ENCODE results near the gene EXTL1. TPM values are rescaled to one million over a fixed set of nuclear protein-coding genes. Genes with fewer than 3 reads are reported as not detected.

The EXTL1 gene
- total and polyA plus RNA-seq, 8 donors: 0.18 to 26.3 (median 0.31) TPM; not detected in 4

DNA sequence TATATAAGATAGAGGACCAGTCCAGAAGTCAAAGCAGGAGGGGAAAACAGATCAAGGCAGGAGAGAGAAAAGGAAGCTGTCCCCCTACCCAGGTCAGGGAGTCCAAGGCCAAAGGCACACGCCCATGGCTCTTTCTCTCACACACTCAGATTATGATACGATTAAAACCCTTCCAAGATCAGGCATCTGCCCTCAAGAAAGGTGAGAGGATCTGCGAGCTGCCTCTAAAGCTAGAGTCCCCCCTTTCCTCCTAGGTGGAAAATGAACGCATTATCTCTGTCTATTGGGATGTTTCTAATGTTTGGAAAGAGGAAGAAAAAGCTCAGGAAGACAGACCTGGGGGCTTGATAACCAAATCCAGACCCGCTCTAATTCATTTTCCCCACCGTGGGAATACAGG lies 31.3 kb upstream of the EXTL1 start:
- peaks cover 6 to 54% (median 51%) of the 10 kb centered on the region in 4 donors for H3K36me3 ChIP-seq
- WGBS, 5 donors: 71 to 80% (median 74%) methylated on average over 6 of the region's 6 CpGs
- H3K27me3 ChIP-seq: no peaks in the 10 kb centered on the region
- no peak for DNase-seq
- peak overlapping the region in 2 of 4 donors; percentile 14 to 19 for H3K4me3 ChIP-seq
- TF ChIP-seq POLR2AphosphoS5 (IDR thresholded peaks at IDR 0.05) (no peak), POLR2A (IDR thresholded peaks at IDR 0.05) (no peak), CTCF (IDR thresholded peaks at IDR 0.05) (no peak), EP300 (IDR thresholded peaks at IDR 0.05) (no peak)
- peak overlapping the region in 2 of 5 donors; percentile 8 to 11 for H3K27ac ChIP-seq
- peaks cover 0 to 20% (median 11%) of the 10 kb centered on the region in 4 donors for H3K4me1 ChIP-seq
- no peaks in the 10 kb centered on the region for H3K9me3 ChIP-seq
- intact Hi-C loops (cut with DNase I; ENCODE audit: low total_unique reads): no loop called here

DNA sequence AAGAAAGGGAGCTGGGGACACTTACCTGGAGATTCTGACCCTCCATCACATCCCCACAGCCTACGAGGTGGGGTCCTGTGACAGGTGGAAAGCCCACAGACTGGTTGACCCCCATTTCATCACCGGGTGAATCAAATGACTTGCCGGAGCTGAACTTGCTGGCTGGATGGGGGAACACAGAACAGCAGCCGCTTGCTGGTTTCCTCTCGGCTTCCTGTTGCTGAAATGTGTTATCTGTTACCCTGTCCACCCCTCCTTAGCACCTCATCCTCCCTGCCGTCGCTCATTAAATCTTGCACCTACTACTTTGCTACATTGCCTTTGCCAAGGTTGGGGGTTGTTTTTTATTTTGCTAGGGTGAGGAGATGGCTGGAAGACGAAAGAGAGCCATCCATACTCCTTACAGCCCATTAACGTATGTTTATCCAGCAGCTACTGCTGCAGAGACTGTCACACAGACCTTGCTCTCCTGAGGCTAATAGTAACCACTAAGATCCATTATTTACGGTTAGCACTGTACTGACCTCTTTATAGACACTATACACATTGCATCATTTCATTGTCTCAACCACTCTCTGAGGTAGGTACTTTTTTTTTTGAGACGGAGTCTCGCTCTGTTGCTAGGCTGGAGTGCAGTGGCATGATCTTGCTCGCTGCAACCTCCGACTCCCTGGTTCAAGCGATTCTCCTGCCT lies 30.7 kb upstream of the EXTL1 start:
- peak in 1 of 2 donors; percentile 30 for DNase-seq
- TF ChIP-seq POLR2AphosphoS5 (IDR thresholded peaks at IDR 0.05) (no peak), CTCF (IDR thresholded peaks at IDR 0.05) (no peak), EP300 (IDR thresholded peaks at IDR 0.05) (no peak)
- intact Hi-C loops (cut with DNase I; ENCODE audit: low total_unique reads): no loop called here
- peaks cover 0 to 22% (median 11%) of the 10 kb centered on the region in 4 donors for H3K4me1 ChIP-seq
- 63 to 80% (median 75%) methylated on average over 15 of the region's 15 CpGs for WGBS, 5 donors
- peak overlapping the region in 2 of 4 donors; percentile 14 to 19 for H3K4me3 ChIP-seq
- peak overlapping the region in 2 of 5 donors; percentile 8 to 11 for H3K27ac ChIP-seq
- H3K9me3 ChIP-seq: no peaks in the 10 kb centered on the region
- H3K27me3 ChIP-seq: no peaks in the 10 kb centered on the region
- peaks cover 6 to 48% (median 45%) of the 10 kb centered on the region in 4 donors for H3K36me3 ChIP-seq

DNA sequence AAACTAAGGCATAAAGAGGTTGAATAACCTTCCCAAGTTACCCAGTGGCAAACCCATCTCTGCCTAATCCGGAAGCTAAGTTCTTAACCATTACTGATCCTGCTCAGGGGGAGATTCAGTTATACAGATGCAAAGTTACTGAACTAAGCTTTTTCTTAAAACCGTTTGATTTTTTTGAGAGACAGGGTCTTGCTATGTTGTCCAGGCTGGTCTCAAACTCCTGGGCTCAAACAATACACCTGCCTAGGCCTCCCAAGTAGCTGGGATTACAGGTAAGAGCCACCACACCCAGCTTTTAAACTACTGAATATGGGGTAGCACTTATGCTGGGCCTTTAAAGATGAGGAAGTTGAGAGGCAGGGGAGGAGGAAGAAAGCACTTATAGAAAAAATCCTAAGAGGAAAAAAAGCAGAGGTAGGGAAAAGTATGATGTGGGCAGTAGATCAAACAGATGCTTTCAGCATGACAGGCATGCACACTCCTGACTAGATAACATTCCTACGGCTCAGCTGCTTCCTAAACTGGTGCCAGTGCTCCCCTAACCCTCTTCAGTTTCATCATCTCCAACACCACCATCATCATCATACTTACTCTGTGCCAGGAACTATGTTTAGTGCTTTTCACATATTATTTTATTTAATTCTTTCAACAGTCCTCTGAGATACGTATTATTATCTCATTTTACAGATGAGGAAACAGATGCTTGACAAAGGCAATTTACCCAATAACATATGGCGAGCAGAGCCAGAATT lies 29.5 kb upstream of the EXTL1 start:
- Histone ChIP-seq H3K27me3 (no peaks in the 10 kb centered on the region), H3K4me1 (peaks cover 6 to 34% (median 20%) of the 10 kb centered on the region in 4 donors), H3K27ac (no peak overlapping the region), H3K4me3 (no peak overlapping the region), H3K9me3 (no peaks in the 10 kb centered on the region), H3K36me3 (peaks cover 6 to 36% (median 33%) of the 10 kb centered on the region in 4 donors)
- DNase-seq: no peak
- WGBS, 5 donors: 80 to 90% (median 89%) methylated on average over 5 of the region's 5 CpGs
- no peak for TF ChIP-seq CTCF (IDR thresholded peaks at IDR 0.05)
- no peak for TF ChIP-seq POLR2A (IDR thresholded peaks at IDR 0.05)
- no peak for TF ChIP-seq EP300 (IDR thresholded peaks at IDR 0.05)
- no peak for TF ChIP-seq POLR2AphosphoS5 (IDR thresholded peaks at IDR 0.05)
- intact Hi-C loops (cut with DNase I; ENCODE audit: low total_unique reads): no loop called here

GRCh38 chr1:25992689-25993171 lies 28.8 kb upstream of the EXTL1 start:
- Histone ChIP-seq H3K27me3 (no peaks in the 10 kb centered on the region), H3K4me1 (peaks cover 10 to 40% (median 26%) of the 10 kb centered on the region in 4 donors), H3K4me3 (no peak overlapping the region), H3K9me3 (no peaks in the 10 kb centered on the region), H3K27ac (no peak overlapping the region), H3K36me3 (peaks cover under 1 to 30% (median 27%) of the 10 kb centered on the region in 4 donors)
- TF ChIP-seq EP300 (IDR thresholded peaks at IDR 0.05) (no peak), CTCF (IDR thresholded peaks at IDR 0.05) (no peak), POLR2A (IDR thresholded peaks at IDR 0.05) (no peak)
- WGBS, 5 donors: 91 to 93% (median 92%) methylated on average over 9 of the region's 9 CpGs
- intact Hi-C loops (cut with DNase I; ENCODE audit: low total_unique reads): no loop called here
- DNase-seq: no peak
